LoVo (cell line): Measurements from ENCODE around the gene ZNF687.

Experiments
- DNase-seq: peaks from one replicate; pipeline ENCODE4 v3.0.0-alpha.2; 2016; ENCODE audit warnings: low spot score

The ZNF687 gene

DNA sequence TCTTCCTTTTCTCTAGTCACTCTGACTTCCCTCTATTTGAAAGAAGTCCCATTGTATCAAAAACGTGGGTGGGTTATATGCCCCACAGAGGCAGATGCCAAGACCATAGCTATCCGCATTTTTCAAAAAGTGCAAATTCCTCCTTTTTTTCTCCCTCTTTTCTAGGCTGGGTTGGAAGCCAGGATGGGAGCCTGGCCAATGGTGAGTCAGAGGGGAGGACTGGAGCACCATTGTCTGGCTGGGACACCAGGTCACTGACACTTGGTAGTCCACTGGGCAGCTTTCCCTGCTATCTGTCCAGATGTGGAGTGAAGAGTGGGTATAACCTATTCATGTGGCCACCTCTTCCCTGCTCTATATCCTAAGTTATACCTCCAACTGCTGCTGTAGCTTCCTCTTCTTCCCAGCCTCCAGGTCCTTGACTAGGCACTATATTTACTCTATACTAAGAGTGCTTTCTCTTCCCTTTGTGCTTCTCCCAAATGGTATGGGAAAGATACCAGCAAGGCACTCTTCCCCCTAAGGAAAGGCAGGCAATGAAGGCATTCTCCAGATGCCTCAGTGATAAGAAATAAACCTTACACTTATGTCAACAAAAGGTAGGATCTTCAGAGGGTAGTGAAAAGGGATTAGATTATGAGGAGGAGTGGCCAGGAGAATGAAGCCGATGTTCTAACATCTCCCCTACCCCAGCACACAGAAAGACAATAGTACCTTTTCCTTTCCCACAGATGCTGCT lies 32.2 kb downstream of the ZNF687 start:
- no peak for DNase-seq

DNA sequence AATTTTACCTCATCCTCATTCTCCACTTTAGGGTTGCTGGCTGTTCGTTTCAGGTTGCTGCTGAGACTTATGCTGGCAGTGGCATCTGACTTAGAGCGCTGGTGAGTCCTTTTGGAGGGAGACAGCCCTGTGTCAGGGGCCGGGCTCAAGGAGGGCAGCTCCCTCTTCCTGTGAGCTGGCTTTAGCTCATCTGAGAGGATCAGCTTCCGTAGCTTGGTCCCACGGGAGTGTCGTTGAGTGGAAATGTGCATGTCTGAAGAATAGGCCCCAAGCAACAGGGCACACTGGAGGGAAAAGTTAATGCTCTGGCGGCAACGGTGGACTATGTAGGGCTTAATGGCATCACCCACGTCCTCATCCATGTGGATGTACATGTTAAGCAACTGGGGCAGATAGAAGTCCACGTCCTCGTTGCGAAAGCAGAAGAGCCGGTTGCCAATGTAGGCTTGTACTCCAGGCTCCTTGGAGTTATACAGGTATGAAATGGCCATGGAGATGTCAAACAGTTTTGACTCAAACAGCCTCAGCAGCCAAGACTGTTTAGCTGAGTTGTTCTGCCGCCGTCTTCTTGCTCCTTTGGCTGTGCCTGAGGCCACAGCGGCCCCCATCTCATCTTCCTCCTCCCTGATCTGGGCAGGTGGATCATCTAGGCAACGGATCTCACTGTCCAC lies 33.6 kb downstream of the ZNF687 start:
- DNase-seq, result no peak

DNA sequence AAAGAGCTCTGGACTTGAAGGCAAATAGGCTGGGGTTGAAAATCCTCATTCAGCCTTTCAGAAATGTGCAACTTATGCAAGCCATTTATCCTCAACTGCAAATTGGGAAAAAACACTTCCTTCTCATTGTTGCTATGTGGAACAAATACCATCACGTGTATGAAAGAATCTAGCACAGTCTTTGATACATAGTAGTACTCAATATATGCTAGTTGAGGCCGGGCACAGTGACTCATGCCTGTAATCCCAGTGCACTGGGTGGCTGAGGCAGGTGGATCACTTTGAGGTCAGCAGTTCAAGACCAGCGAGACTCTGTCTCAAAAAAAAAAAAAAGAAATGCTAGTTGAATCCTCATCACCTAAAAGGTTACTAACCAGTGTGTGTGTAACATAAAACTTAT lies 36.9 kb downstream of the ZNF687 start:
- no peak for DNase-seq

GRCh38 chr1:151324390-151324930 lies 42.4 kb downstream of the ZNF687 start:
- DNase-seq, result no peak

- DNase-seq, result no peak
These were observed 43.1 kb downstream of the ZNF687 start for GRCh38 chr1:151325231-151325630.

DNA sequence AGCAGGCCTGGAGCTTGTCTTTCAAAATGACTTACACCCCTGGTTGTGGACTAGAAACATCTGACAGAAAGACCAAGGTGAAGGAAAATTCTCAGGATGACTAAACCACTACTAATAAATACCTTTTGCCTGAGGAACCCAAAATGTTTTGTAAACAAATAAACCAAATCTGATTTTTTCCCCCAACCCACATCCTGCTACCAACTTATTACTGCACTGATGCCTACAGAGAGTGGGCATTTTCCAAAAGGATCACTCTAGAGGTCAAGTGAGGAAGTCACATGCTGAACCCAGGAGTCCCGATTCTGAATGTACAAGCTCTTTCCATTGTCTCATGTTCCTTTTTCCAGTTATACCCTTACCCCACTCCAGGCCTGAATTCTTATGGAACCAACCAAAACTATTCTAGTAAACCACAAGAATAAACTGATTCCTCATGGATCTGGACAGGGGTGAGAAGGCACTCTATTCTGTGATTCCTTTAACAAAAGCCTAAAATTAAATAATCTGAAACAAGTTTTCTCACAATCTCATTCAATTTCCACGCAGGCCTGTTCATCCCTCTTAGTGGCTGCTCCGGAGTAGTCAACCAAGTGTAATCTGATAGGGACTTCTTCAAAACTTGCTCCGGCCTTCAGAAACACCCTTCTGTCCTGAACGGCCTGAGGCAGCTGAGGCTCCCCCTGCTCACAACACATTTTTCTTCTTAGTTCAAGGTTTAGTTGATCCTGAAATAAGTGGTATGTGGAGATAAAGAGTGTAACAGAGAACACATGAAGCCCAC lies 43.7 kb downstream of the ZNF687 start:
- DNase-seq, result no peak

DNA sequence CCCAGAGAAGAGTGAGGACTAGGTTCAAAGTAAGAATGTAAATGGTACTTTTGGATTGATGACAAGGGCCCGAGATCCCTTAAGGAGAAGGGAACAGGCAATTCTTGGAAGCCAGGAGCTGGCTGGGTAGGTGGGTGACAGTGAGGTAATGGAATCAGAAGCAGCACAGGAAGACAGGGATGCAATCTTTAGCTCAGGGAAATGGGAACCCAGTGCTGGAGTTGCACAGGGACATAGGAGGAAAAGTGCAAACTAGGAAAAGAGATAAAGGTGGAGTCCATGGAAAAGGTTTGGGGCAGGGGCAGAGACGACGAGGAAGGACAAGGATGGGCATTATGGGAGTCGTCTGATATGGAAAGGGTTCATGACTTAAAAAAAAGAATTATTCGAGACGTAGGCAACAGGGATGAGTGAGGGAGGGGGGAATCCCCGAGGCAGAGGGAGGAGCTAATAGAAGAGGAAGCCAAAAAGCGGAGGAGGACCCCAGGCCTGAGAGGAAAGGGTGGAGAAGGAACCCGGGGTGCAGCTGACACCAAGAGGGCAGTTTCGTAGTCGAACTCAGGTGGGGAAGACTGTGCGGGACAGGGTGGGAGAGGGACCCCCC lies 44.6 kb downstream of the ZNF687 start:
- DNase-seq, result no peak

GRCh38 chr1:151327223-151327902 lies 45.3 kb downstream of the ZNF687 start, which contains the start of gene PI4KB:
Gene PI4KB (minus strand): TSS chr1:151327416. CDS start chr1:151316481, 10,935 bp downstream.
- peak; percentile 97 for DNase-seq

- DNase-seq, result peak; percentile 26
These were observed 46.0 kb downstream of the ZNF687 start for GRCh38 chr1:151327903-151328674.

GRCh38 chr1:151334822-151335221 lies 52.7 kb downstream of the ZNF687 start:
- no peak for DNase-seq

DNA sequence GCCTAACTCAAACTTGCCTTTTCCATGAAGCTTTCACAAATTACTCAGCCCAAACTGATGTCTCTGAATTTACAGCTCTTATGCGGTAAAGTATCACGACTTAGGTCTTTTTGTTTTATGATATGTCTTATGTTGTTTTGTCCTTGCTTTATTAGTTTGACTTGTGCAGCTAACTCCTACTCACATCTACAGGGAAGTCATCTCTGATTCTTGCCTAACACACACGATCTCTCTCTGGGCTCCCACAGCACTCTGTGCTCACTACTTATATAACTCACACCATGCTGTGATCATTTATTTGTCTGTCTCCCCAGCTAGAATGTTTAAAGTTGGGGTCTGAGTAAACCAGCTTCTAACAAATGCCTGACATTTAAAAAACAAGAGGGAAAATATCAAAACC lies 54.5 kb downstream of the ZNF687 start:
- no peak for DNase-seq

GRCh38 chr1:151340870-151341754 lies 59.0 kb downstream of the ZNF687 start:
- DNase-seq, result peak; percentile 80
